Fibroblast of peridontal ligament (primary cell): ENCODE measurements around the gene MPL.

Experiments
- DNase-seq: peaks from one replicate; pipeline ENCODE4 v3.0.0-alpha.2; 2010; ENCODE audit errors: extremely low read depth

The MPL gene

DNA sequence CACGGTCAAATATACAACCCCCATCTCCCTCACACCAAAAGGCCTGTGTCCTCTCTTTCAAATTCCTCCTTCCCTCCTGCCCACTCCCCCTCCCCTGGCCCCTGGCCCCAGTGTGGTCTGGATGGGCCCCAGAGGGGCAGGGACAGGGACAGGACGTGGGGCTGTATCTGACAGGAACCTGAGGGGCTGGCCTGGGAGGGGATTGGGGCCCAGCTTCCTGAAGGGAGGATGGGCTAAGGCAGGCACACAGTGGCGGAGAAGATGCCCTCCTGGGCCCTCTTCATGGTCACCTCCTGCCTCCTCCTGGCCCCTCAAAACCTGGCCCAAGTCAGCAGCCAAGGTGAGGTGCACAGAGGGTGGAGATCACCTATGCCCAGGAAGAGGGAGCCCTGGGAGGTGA, at the start of gene MPL:
MPL (plus strand) TSS at position 231 of the 400 bp plus-strand sequence; CDS start at position 262, 31 bp downstream.
- DNase-seq: no peak

DNA sequence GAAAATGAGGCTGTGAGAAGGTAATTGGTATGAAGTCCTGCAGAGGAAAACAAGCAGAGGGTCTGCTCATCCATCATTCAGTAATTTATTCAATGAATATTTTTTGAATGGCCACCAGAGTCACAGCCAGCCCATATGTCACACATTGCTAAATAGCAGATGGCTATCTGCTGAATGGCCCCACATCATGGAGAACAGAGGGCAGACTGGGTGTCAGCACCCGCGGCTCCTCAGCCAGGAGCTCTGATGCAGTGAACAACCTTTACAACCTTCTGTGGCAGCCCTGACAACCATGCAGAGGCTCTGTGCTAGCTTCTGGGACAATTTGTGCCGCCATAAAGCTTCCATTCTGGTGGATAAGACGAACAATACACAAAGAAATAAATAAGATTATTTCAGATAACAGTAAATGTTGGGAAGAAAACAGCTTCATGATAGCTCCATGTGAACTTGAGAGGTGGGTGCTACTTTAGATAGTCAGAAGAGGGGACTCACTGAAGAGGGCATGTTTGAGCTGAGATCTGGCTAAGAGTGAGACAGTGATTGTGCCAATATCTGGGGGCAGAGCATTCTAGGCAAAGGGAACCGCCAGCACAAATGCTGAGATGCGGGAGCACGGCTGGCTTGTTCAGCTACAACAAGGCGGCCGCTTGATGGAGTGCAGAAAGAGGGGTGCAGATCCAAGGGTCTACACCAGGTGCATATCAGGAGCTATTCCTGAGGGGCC, 49.4 kb upstream of the MPL start:
- no peak for DNase-seq

DNA sequence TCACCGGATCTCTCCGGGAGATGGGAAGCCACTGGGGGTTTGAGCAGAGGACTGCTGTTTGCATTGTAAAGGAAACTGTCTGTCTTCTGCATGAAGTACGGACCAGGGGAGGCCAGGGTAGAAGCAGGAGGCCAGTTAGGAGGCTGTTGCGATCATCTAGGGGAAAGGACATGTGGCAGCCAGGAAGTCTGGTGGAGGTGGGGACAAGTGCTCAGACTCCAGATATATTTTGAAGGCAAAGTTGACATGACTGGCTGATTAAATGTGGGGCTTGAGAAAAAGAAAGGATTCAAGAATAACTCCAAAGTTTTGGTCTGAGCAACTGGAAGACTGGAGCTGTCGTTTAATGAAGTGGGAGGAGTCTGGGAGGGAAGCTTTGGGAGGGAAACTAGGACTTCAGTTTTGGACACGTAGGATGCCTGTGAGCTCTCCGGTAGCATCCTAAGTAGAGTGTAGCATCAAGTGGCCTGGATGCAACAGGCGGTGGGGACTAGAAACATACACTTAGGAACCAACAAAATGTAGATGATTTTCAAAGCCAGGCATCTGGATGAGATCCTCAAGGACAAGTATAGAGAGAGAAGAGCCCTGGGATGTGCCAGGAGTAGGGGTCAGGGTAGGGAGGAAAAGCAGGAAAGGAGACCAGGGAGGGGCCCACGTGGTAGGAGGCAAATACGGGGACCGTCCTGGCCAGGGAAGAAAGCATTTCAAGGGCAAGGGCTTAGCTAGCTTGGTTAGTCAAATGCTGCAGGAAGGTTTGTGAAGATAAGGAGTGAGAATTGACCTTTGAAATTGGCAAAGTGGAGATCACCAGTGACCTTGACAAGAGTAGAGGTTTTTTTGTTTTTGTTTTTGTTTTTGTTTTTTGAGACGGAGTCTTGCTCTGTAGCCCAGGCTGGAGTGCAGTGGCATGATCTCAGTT, 48.6 kb upstream of the MPL start:
- no peak for DNase-seq

DNA sequence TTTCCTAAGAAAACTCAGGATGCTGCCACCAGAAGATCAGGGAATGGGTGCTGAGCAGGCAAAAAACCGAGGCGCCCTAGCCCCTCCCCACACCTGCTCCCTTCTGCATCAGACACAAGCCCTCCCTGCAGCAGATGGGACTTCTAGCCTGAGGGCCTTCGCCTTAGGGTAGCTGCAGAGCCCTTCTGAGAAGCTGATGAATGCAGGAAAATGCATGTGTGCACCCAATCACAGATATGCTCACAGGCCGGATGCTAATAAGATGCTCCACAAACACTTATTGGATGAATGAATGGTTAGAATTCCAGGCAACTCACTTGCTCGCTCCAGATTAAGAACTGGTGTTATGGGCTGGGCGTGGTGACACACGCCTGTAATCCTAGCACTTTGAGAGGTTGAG, 45.4 kb upstream of the MPL start:
- DNase-seq: no peak

DNA sequence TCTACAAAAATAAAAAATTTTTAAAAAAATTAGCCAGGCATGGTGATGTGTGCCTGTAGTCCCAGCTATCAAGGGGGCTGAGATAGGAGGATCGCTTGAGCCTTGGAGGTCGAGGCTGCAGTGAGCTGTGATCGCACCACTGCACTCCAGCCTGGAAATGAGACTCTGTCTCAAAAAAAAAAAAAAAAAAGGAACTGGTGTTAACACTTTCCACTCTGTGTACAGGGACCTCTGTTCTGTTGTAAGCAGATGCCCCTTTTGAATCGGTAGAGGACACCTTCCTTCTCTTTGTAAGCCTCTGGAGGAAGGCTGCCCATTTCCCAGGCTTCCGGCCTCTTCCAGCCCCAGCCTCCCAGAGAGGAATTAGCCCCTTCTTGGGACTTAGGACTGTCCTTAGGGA, 44.9 kb upstream of the MPL start:
- no peak for DNase-seq

DNA sequence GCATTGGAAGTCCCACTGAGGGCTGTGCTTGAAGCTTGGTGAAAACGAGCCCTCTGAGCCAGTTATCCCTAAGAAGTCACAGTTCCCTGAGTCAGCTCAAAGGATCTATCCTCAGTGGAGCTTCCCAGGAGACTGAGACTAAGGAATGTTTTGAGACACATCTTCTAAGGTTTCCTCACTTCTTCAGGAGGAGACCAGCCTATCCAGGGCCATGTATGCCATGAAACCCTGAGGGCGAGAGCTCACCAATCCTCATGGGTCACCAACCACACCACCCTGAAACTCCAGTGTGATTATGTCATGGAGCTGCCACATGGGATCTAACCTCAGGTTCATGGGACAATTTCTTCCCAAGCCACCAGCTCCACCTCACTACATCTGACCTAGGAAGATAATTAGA, 44.4 kb upstream of the MPL start:
- no peak for DNase-seq

DNA sequence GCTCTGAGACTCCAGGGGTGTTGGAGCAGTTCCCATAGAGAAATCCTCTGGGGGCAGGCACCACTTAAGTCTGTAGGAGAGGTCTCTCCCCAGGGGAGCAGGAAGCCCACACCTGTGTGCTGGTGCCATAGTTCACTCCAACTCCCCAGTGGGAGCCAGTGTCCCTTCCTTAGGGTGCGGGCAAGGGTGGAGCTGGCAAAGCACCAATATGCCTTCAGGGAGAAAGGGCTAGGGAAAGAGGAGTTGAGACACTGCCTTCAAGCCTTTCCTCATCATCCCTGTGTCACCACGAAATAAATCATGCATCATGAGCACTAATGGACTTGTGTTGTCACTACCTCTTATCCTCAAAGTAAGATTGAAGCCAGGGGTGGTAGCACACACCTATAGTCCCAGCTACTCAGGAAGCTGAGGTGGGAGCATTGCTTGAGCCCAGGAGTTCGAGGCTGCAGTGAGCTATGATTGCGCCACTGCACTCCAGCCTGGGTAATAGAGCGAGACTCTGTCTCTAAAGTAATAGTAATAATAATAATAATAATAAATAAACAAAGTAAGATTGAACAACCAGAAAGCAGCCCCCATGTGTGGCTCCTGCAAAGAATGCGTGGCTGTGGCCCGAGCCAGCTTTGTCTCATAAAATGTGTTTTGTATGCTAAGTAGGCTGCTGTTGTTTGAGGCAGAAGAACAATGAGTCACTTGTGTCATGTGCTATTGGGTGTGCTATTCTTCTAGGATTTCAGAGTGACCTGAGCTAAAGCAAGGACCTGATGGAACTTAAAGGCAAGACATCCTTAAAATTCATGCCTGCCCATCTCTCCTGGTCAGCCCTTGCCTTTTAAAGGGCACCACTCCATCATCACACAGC, 43.5 kb upstream of the MPL start:
- DNase-seq: peak; percentile 49

DNA sequence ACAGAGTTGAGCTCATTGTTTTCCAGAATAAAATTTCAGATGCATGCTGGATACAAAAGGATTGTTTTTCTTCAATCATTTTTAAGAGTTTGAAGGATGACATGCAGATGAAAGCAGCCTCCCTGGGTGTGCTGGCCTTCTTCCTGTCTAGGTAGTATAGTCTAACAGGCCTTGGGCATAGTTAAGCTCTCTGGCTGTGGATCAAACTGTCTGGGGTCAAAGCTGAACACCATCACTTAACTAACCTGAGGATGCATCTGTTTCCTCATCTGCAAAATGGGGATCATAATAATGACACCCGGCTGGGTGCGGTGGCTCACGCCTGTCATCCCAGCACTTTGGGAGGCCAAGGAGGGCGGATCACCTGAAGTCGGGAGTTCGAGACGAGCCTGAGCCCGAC, 42.9 kb upstream of the MPL start:
- no peak for DNase-seq

DNA sequence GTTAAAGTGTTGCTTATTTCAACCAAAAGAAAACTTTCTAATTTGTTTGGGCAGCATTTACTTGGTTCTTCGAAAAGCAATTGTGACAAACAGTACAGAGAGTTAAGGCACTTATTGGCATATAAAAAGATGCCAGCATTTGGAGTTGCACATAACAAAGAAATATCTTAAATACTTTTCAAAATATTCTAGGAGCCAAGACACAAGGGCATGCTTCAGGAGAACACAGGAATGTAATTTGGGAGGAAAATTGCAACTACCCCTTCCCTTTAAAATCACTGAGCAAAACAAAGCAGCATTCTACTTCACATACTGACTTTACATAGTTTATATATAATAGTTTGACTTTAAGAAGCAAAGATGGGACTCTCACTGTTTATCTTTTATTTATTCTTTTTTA, 41.4 kb upstream of the MPL start:
- peak; percentile 47 for DNase-seq

DNA sequence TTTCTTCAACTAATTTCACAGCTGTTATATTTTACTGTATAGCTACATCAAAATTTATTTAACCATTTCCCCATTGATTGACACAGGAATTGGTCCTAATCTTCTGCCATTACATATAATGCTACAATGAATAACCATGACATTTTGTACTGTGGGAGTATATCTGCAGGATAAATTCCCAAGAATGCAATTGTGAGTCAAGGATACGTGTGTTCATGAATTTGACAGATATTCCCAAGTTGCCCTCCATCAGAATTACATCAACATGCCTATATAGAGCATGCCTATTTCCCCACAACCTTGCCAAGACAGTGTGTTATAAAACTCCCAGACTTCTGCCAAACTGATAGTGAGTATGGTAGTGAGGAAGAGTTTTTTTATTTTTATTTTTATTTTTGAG, 39.6 kb upstream of the MPL start:
- no peak for DNase-seq

DNA sequence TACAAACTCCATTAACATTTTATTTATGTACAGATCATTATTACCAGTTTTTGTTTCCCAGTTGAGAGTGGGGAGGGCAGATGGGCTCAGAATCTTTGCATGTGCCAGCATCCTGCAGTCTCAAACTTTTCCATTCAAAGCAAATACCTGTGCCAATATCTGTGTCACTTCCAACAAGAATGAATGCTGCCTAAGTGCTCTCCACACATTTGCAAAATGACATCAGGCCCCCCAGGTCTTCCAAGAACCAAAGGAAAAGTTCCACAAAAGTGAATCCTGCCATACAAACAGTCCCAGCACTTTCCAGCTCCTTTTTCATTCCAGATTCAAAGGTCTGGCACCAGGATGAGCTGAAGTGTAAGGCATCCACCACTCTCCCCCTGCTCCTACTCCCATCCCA, 38.5 kb upstream of the MPL start:
- DNase-seq: no peak

DNA sequence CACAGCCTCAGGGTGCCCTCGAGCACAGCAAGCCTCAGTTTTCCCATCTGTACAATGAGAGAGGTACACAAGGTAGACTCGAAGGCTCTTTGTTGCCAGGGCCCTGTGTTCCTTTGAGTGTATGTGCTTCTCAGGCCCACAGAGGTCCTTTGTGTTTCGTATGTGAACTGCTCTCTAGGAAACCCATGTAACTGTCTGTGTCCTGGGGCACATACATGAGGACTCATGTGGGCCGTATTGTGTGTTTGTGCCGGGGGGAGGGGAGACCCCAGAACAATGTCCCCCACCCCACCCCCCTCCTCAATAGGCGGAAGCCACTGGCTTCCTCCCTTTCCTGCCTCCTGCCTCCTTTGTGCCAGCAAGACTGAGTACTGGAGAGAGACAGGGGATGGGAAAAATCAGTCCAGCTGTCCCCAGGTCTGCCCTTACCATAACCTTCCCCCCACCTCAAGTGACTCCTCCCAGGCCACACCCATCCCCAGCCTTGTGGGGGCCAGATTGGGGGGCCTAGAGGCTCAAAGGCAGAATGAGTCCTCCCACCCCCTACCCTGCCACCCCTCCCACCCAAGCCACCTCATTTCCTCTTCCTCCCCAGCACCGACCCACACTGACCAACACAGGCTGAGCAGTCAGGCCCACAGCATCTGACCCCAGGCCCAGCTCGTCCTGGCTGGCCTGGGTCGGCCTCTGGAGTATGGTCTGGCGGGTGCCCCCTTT, 37.1 kb upstream of the MPL start, which contains the start of gene TIE1:
TIE1 (plus strand) TSS at position 605 of the 717 bp plus-strand sequence; CDS start at position 695, 90 bp downstream.
- DNase-seq: no peak

DNA sequence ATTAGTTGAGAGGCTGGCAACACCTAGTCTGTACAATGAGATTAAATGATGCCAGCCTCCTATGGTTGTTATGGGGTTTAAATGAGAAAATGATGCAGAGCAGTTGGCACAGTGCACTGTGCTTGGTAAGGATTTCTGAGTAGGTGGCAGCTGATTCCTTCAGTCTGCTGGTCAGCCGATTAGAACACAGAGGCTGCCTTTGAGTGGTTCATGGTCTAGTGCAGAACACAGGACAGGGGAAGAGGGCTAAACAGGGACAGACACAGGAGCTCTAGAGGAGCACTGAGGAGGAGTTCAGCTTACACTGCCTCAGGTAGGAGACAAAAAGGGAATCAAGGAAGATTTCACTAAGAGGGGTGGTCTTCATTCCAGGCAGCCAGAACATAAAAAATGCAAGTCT, 35.4 kb upstream of the MPL start:
- no peak for DNase-seq

DNA sequence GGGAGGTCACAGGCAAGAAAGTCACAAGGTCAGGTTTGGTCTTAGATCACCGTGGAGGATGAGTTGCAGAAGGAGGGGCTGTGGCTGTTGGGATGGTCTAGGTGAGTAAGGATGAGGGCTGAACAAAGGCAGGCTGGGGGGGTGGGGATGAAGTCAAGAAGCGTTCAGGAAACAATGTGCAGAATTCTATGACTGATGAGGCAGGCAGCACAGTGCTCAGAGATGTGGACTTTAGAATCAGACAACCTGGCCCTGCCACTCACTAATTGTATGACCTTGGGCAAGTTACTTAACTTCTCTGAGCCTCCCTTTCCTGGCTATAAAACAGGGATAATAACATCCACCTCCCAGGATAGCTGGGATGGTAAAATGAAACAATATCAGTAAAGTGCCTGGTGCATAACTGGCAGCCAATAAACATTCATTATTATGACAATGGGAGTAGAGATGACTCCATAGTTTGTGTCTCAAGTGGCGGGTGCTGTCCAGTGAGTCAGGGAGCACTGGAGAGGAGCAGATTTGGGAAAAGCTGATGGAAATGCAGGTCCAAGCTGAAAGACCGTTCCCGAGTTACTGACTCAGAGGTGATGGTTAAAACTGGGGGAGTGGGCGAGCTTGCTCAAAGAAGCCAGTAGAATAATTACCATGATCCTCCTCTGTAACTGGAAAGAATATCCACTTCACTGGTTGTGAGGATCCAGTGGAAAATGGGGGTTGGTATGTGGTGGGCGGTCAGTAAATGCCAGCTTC, 34.7 kb upstream of the MPL start:
- DNase-seq: no peak

DNA sequence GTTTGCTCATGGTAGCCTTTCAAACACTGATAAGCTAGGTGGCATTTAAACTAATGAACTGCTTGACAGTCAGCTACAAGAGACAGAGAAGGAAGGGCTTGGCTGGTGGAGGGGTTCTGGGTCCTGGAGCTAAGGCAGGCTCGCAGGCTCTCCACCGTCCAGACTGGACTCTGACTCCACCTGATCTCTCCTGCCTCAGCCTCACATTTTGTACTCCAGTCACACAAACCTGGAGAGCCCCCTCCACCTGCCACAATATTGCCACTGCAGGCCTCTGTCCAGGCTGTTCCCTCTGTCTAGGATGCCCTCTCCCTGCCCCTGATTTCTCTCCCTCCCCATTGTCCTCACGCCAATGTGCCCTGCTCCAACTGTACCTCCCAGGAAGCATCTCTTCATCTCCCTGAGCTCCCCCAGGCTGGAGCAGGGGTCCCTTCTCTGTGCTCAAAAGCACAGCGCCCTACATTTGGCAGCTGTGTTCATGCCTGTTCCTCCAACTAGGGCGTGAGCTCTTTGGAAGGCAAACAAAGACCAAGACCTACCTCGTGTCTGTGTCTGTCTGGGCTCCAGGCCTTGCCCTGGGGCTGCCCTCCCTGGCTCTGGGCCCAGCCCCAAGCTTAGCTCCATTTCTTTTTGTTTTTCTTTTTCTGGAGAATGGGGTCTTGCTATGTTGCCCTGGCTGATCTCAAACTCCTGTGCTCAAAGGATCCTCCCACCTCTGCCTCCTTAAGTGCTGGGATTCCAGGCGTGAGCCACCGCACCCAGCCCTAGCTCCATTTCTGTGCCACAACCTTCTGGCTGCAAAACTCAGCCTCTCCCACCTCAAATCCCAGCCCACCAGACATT, 33.9 kb upstream of the MPL start:
- no peak for DNase-seq

DNA sequence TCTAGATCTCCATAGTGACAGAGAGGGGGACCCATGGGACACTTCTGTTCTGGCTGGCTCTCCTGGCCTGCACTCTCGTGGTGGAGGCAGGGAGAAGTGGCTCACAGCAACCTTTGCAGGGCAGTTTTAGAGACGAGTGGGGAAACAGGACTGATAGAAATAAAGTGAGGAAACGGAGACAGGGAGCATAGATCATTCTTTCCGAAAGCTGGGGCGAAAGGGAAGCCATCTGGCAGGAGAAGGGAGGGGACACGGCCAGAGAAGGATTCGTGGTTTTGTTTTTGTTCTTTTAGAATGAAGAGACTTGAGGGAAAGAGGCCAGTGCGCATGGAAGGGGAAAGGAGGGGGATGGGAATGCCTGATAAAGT, 33.3 kb upstream of the MPL start:
- DNase-seq: no peak

DNA sequence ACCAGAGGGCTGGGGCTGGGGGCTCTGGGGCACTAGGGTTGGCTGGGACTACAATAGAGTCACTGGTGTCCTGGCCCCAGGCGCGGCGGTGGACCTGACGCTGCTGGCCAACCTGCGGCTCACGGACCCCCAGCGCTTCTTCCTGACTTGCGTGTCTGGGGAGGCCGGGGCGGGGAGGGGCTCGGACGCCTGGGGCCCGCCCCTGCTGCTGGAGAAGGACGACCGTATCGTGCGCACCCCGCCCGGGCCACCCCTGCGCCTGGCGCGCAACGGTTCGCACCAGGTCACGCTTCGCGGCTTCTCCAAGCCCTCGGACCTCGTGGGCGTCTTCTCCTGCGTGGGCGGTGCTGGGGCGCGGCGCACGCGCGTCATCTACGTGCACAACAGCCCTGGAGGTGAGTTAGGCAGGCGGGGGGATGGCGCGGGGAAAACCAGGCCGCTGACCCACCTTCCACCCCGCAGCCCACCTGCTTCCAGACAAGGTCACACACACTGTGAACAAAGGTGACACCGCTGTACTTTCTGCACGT, 32.8 kb upstream of the MPL start:
- no peak for DNase-seq

DNA sequence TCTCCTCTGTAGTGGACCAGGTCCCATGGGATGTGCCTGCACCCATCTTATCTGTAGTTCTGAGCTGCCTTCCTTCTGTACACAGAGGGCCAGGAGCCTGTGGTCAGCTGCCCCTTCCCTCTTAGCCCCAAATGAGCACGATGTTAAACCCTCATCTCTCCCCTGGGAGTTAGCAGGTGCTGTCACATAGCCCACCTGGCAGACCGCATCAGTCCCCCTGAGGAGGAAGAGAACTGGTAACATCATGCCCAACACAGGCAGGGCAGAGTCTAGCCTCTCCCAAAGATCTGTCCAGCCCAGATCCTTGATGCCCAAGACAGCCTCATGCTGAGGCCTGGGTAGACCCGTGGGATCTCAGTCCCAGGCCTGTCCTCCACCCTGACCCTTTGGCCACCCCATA, 32.2 kb upstream of the MPL start:
- DNase-seq: no peak

DNA sequence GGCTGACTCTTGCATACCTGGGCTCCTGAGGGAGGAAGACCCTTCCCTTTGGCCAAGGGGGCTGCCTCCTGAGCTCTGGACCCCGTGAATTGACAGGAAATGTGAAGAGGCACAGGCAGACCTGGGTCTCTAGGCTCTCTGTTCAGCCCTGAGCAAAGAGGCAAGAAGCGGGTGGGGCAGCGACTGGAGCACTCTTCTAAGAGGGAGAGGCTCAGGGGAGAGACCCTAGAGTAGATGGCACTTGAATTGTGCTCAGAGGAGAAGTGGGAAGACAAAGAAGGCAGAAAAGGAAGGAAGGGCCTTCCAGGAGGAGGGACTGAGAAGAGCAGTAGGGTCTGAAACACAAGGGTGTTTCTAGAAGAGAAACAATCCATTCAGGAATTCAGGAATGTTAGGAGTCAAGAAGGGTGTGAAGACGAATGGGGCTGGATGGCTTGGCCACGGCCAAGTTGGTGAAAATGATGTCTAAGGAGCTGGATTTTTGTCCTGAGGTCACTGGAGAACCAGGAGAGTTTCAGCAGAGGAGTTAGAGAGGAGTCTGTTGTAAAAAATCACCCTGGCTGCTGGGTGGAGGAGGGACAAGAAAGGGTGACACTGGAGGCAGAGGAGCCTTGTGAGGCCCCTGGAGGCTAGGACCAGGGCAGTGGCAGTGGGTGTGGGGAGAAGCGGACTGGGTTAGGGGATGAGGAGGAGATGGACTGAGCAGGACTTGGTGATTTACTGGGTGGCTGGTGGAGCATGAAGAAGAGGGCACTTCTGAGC, 31.5 kb upstream of the MPL start:
- DNase-seq: no peak
